CD4-positive, alpha-beta T cell (primary cell): ENCODE data around the gene XCR1. TPM values are rescaled to one million over a fixed set of nuclear protein-coding genes. Genes with fewer than 3 reads are reported as not detected.
"Not testable (repeated sequence)": the region's sequence is repeated elsewhere in the genome, so short reads cannot be mapped to it uniquely, and the experiment has no call there.

Experiments used
- ATAC-seq: fragments of 200-7000 bp; cut with Tn5 transposase; one replicate; pipeline ENCODE4 v1.10.0; 2022; ENCODE audit warnings: mild to moderate bottlenecking; ENCODE audit not compliant: poor library complexity
- CTCF ChIA-PET: fragments of 350-600 bp; sonication (Branson Sonifier 250); formaldehyde crosslinking; loops from one replicate; lab custom pipeline; 2021; ENCODE audit warnings: antibody characterized with exemption, inconsistent platforms; lab: Charles Lee
- POLR2A ChIA-PET: fragments of 350-600 bp; sonication (Branson Sonifier 250); formaldehyde crosslinking; loops from one replicate; lab custom pipeline; 2021; ENCODE audit warnings: antibody characterized with exemption, inconsistent platforms; lab: Charles Lee
- DNase-seq, 14 experiments: peaks; one replicate each; pipeline ENCODE4 v3.0.0-alpha.2; 2013 to 2020; ENCODE audit warnings: mixed read lengths in 2 of 14
- H3K27ac ChIP-seq, 2 donors: one replicate each; pipeline versions ENCODE4 v1.5.1 to v1.7.0; 2013; ENCODE audit warnings: low read length in 2 of 2, low read depth in 1 of 2, mild to moderate bottlenecking in 1 of 2
- H3K27me3 ChIP-seq, 2 experiments: 1 replicate in 1 of 2; 2 replicates in 1 of 2; pipeline versions ENCODE4 v1.6.1 to v1.7.0; 2013; ENCODE audit warnings: low read length in 2 of 2, control low read depth in 1 of 2, mild to moderate bottlenecking in 1 of 2, moderate library complexity in 1 of 2; ENCODE audit not compliant: insufficient read depth in 2 of 2, control insufficient read depth in 1 of 2
- H3K36me3 ChIP-seq: one replicate; pipeline ENCODE4 v1.6.1; 2013; ENCODE audit warnings: low read length, control low read depth; ENCODE audit not compliant: insufficient read depth
- H3K4me1 ChIP-seq: one replicate; pipeline ENCODE4 v1.6.1; 2013; ENCODE audit warnings: low read length, control low read depth; ENCODE audit not compliant: insufficient read depth
- H3K4me3 ChIP-seq: one replicate; pipeline ENCODE4 v1.5.1; 2013; ENCODE audit warnings: mild to moderate bottlenecking, low read length, moderate library complexity
- H3K9me3 ChIP-seq, 2 experiments: 1 replicate in 1 of 2; 2 replicates in 1 of 2; pipeline versions ENCODE4 v1.6.1 to v1.7.0; 2013; ENCODE audit warnings: low read length in 2 of 2, mild to moderate bottlenecking in 2 of 2, control low read depth in 1 of 2, moderate library complexity in 1 of 2; ENCODE audit not compliant: control insufficient read depth in 1 of 2, insufficient read depth in 1 of 2
- H3K27ac Mint-ChIP-seq: one replicate; pipeline ENCODE4 v1.8.0; 2020; ENCODE audit warnings: mixed read lengths
- H3K27me3 Mint-ChIP-seq: one replicate; pipeline ENCODE4 v1.8.0; 2021; ENCODE audit warnings: mixed read lengths
- H3K36me3 Mint-ChIP-seq: one replicate; pipeline ENCODE4 v1.8.0; 2021; ENCODE audit warnings: low read depth, mixed read lengths
- H3K4me1 Mint-ChIP-seq: one replicate; pipeline ENCODE4 v1.8.0; 2021; ENCODE audit warnings: low read depth, mixed read lengths
- H3K4me3 Mint-ChIP-seq: one replicate; pipeline ENCODE4 v1.8.0; 2020; ENCODE audit warnings: mild to moderate bottlenecking, mixed read lengths
- H3K9me3 Mint-ChIP-seq: one replicate; pipeline ENCODE4 v1.8.0; 2020; ENCODE audit warnings: mixed read lengths
- intact Hi-C, 2 experiments: fragments of 100-400 bp; cut with DNase I in 1 of 2; cut with micrococcal nuclease in 1 of 2; formaldehyde crosslinking; loops; one replicate each; pipeline versions ENCODE4 v1.15.1 to v1.9.0; 2023 to 2025; cut with DNase I, micrococcal nuclease
- total RNA-seq, 174 experiments: library from RNA in 2 of 174; stranded (reverse) in 2 of 174; gene quantifications; one replicate each; pipeline ENCODE4 v1.2.3 and lab custom pipeline; 2021 to 2026
- TF ChIP-seq, protein P1 (sequence below): fragments of 200-600 bp; IDR thresholded peaks from one replicate; pipeline ENCODE4 v1.8.0; 2022; ENCODE audit warnings: antibody characterized with exemption, mild to moderate bottlenecking

The XCR1 gene
- total RNA-seq, 2 experiments from 2014 or later: 0.14 to 0.20 TPM

- no peaks in the 10 kb centered on the region for H3K9me3 Mint-ChIP-seq
- CTCF ChIA-PET: no interaction called here
- H3K27me3 Mint-ChIP-seq: peaks cover 10% of the 10 kb centered on the region
- Histone ChIP-seq H3K9me3 (no peaks in the 10 kb centered on the region), H3K4me3 (no peak overlapping the region), H3K27me3 (no peaks in the 10 kb centered on the region), H3K27ac (no peak overlapping the region), H3K36me3 (no peaks in the 10 kb centered on the region), H3K4me1 (no peaks in the 10 kb centered on the region)
- ATAC-seq (no peak), DNase-seq (no peak)
- no peak overlapping the region for H3K4me3 Mint-ChIP-seq
- H3K4me1 Mint-ChIP-seq: peaks cover 21% of the 10 kb centered on the region
- H3K36me3 Mint-ChIP-seq: no peaks in the 10 kb centered on the region
- H3K27ac Mint-ChIP-seq: no peak overlapping the region
- TF ChIP-seq, protein P1, sequence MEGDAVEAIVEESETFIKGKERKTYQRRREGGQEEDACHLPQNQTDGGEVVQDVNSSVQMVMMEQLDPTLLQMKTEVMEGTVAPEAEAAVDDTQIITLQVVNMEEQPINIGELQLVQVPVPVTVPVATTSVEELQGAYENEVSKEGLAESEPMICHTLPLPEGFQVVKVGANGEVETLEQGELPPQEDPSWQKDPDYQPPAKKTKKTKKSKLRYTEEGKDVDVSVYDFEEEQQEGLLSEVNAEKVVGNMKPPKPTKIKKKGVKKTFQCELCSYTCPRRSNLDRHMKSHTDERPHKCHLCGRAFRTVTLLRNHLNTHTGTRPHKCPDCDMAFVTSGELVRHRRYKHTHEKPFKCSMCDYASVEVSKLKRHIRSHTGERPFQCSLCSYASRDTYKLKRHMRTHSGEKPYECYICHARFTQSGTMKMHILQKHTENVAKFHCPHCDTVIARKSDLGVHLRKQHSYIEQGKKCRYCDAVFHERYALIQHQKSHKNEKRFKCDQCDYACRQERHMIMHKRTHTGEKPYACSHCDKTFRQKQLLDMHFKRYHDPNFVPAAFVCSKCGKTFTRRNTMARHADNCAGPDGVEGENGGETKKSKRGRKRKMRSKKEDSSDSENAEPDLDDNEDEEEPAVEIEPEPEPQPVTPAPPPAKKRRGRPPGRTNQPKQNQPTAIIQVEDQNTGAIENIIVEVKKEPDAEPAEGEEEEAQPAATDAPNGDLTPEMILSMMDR: no peak
- intact Hi-C loops: no loop called here
- POLR2A ChIA-PET: no interaction called here
Observed at GRCh38 chr3:46052531-46052930, 25.2 kb upstream of the XCR1 start.

GRCh38 chr3:46049093-46049492, 21.8 kb upstream of the XCR1 start:
- ATAC-seq (no peak), DNase-seq (peak in 1 of 14 experiments; percentile 19)
- ChIA-PET POLR2A (interaction anchor here (2.1 kb wide), 1 partner anchor 19 kb away, joined by 7 read pairs; no protein-coding TSS in a partner anchor), CTCF (no interaction called here)
- TF ChIP-seq, protein P1: no peak
- no peak overlapping the region for H3K4me3 Mint-ChIP-seq
- H3K9me3 Mint-ChIP-seq: peaks cover 6% of the 10 kb centered on the region
- peaks cover 46% of the 10 kb centered on the region for H3K4me1 Mint-ChIP-seq
- intact Hi-C loops: no loop called here
- Histone ChIP-seq H3K27ac (no peak overlapping the region), H3K4me3 (no peak overlapping the region), H3K27me3 (no peaks in the 10 kb centered on the region), H3K4me1 (peaks cover 10% of the 10 kb centered on the region), H3K36me3 (no peaks in the 10 kb centered on the region), H3K9me3 (no peaks in the 10 kb centered on the region)
- no peak overlapping the region for H3K27ac Mint-ChIP-seq
- H3K36me3 Mint-ChIP-seq: no peaks in the 10 kb centered on the region
- no peaks in the 10 kb centered on the region for H3K27me3 Mint-ChIP-seq

DNA sequence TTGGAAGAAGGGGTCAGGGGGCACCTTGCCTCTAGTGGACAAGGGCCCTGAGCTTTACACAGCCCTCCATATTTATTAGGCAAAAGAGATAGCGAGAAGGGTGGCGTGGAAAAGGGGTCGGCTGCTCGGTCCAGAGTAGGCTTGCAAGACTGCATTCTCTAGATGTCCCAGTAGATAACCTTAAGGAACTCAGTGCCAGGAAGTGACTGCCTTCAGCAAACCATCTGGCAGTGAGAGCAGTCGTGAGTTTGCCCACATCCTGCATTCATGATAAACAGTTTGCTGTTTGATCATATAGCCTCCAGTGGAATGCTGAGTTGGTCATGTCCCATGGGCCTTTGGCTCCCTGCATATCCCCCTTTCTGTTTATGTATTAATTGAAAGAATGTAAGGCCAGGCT, 18.9 kb upstream of the XCR1 start:
- H3K9me3 Mint-ChIP-seq, H3K27me3 Mint-ChIP-seq, H3K36me3 Mint-ChIP-seq, H3K27ac ChIP-seq, H3K27me3 ChIP-seq, H3K4me3 ChIP-seq, H3K36me3 ChIP-seq, intact Hi-C loops, CTCF ChIA-PET, H3K9me3 ChIP-seq, H3K4me1 ChIP-seq: not testable (repeated sequence)
- Mint-ChIP-seq H3K4me1 (peaks cover 46% of the 10 kb centered on the region), H3K4me3 (peak overlapping the region; percentile 47), H3K27ac (peak overlapping the region; percentile 80)
- POLR2A ChIA-PET: interaction anchor here (0.8 to 2.3 kb wide), 4 partner anchors 19 to 52 kb away, joined by 3 to 11 read pairs (median 6); partner anchors contain the start of gene FYCO1
- ATAC-seq (peak; percentile 86), DNase-seq (peak in 12 of 14 experiments; percentile 14 to 80 (median 39))

GRCh38 chr3:46038916-46039315, 11.6 kb upstream of the XCR1 start:
- H3K36me3 Mint-ChIP-seq: no peaks in the 10 kb centered on the region
- Histone ChIP-seq H3K36me3 (no peaks in the 10 kb centered on the region), H3K4me1 (no peaks in the 10 kb centered on the region), H3K27me3 (no peaks in the 10 kb centered on the region), H3K27ac (no peak overlapping the region), H3K4me3 (no peak overlapping the region), H3K9me3 (no peaks in the 10 kb centered on the region)
- no peak overlapping the region for H3K27ac Mint-ChIP-seq
- H3K4me1 Mint-ChIP-seq: no peaks in the 10 kb centered on the region
- H3K4me3 Mint-ChIP-seq: no peak overlapping the region
- TF ChIP-seq, protein P1: no peak
- no peaks in the 10 kb centered on the region for H3K27me3 Mint-ChIP-seq
- intact Hi-C loops: loop anchor here in 1 of 2 experiments (5.0 kb wide), 1 partner anchor 38 kb away; no protein-coding TSS in a partner anchor
- CTCF ChIA-PET: no interaction called here
- ATAC-seq (no peak), DNase-seq (no peak)
- peaks cover 2% of the 10 kb centered on the region for H3K9me3 Mint-ChIP-seq
- POLR2A ChIA-PET: no interaction called here

DNA sequence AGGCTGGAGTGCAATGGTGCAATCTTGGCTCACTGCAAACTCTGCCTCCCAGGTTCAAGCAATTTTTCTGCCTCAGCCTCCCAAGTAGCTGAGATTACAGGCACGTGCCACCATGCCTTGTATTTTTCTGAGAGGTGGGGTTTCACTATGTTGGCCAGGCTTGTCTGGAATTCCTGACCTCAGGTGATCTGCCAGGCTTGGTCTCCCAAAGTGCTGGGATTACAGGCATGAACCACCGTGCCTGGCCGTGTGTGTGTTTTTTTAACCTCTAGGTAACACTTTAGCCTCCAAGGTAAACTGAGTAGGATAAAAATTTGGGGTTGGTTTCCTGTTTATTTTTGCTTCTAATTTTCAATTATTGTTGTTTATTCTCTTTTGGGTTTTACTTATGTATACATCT, 10.8 kb upstream of the XCR1 start:
- H3K4me1 ChIP-seq, H3K27ac Mint-ChIP-seq, ATAC-seq, H3K36me3 ChIP-seq, H3K4me3 ChIP-seq, H3K9me3 ChIP-seq, H3K27me3 ChIP-seq, H3K27me3 Mint-ChIP-seq, H3K27ac ChIP-seq, H3K9me3 Mint-ChIP-seq, DNase-seq, POLR2A ChIA-PET, H3K4me1 Mint-ChIP-seq, H3K36me3 Mint-ChIP-seq, H3K4me3 Mint-ChIP-seq, CTCF ChIA-PET: not testable (repeated sequence)
- intact Hi-C loops: loop anchor here in 1 of 2 experiments (5.0 kb wide), 1 partner anchor 39 kb away; no protein-coding TSS in a partner anchor
